HG02870 (cell line): ENCODE results near the gene WFS1.

Source experiments
- ATAC-seq: cut with Tn5 transposase; IDR thresholded peaks from one replicate; pipeline ENCODE4 v1.9.1; 2021; ENCODE audit warnings: mild to moderate bottlenecking, moderate library complexity; ENCODE audit not compliant: unreplicated experiment

The WFS1 gene

GRCh38 chr4:6277935-6278800 is 8.5 kb downstream of the WFS1 start:
- ATAC-seq = peak; percentile 11

- peak; percentile 96 for ATAC-seq
Measured at GRCh38 chr4:6278801-6279197, 9.1 kb downstream of the WFS1 start.

- ATAC-seq = no peak
Measured at GRCh38 chr4:6279582-6280289, 10.1 kb downstream of the WFS1 start.

GRCh38 chr4:6280365-6280996 is 10.8 kb downstream of the WFS1 start:
- no peak for ATAC-seq

- no peak for ATAC-seq
Measured at GRCh38 chr4:6281436-6282313, 12.0 kb downstream of the WFS1 start.

GRCh38 chr4:6282314-6282771 is 12.7 kb downstream of the WFS1 start:
- ATAC-seq = no peak

GRCh38 chr4:6283282-6283681 is 13.6 kb downstream of the WFS1 start:
- no peak for ATAC-seq

- ATAC-seq = no peak
Measured at GRCh38 chr4:6287017-6287788, 17.6 kb downstream of the WFS1 start.

- no peak for ATAC-seq
Measured at GRCh38 chr4:6288342-6288741, 18.7 kb downstream of the WFS1 start.

- ATAC-seq = no peak
Measured at GRCh38 chr4:6288871-6289270, 19.2 kb downstream of the WFS1 start.

- no peak for ATAC-seq
Measured at GRCh38 chr4:6290256-6290655, 20.6 kb downstream of the WFS1 start.

- ATAC-seq = no peak
Measured at GRCh38 chr4:6290769-6291547, 21.3 kb downstream of the WFS1 start.

GRCh38 chr4:6291784-6292297 is 22.2 kb downstream of the WFS1 start:
- no peak for ATAC-seq

GRCh38 chr4:6292376-6293096 is 22.9 kb downstream of the WFS1 start:
- ATAC-seq = no peak

- ATAC-seq = no peak
Measured at GRCh38 chr4:6293097-6293445, 23.4 kb downstream of the WFS1 start.

GRCh38 chr4:6293661-6294060 is 24.0 kb downstream of the WFS1 start:
- no peak for ATAC-seq

- ATAC-seq = no peak
Measured at GRCh38 chr4:6294705-6295421, 25.2 kb downstream of the WFS1 start.

GRCh38 chr4:6295495-6295894 is 25.8 kb downstream of the WFS1 start:
- no peak for ATAC-seq
